K562 (cell line): ENCODE measurements around the gene PRDM16. TPM values are rescaled to one million over a fixed set of nuclear protein-coding genes. Genes with fewer than 3 reads are reported as not detected.

Source experiments
- ATAC-seq: fragments of 200-7000 bp; cut with Tn5 transposase; 3 replicates; pipeline ENCODE4 v1.9.1; 2020; ENCODE audit warnings: moderate library complexity
- BruUV-seq: library from RNA; stranded (reverse); fragments of 400-500 nt; replicated peaks from 2 replicates; lab custom pipeline; 2021; lab: Mats Ljungman, UMichigan
- CTCF ChIA-PET: fragments of 300-600 bp; formaldehyde crosslinking; extraction: SDS; loops from one replicate; lab custom pipeline; 2021; ENCODE audit warnings: low intra/inter-chr PET ratio; lab: Yijun Ruan, JAX
- POLR2A ChIA-PET: fragments of 300-600, 350-650 bp; sonication (Branson Sonifier 250); formaldehyde crosslinking; extraction: SDS; loops from one replicate; lab custom pipeline; 2021; ENCODE audit warnings: antibody characterized with exemption, inconsistent platforms; lab: Yijun Ruan, JAX
- DNase-seq, 4 experiments: peaks; one replicate each; pipeline versions ENCODE4 v3.0.0 to v3.0.0-alpha.2; 2011 to 2018; ENCODE audit warnings: low spot score in 3 of 4, mixed read lengths in 3 of 4; ENCODE audit errors: extremely low read depth in 1 of 4
- FAIRE-seq: peaks from 2 replicates; lab custom pipeline; 2011; peaks lifted over from hg19 to GRCh38; lab: Jason Lieb, UNC
- H2AFZ ChIP-seq: 2 replicates; pipeline ENCODE4 v1.6.0; 2011; ENCODE audit warnings: low read depth, low read length, control low read depth, inconsistent platforms
- H3K27ac ChIP-seq: fragments of 200-600 bp; 3 replicates; pipeline ENCODE4 v1.8.0; 2011; ENCODE audit warnings: low read depth, mild to moderate bottlenecking, control low read depth, inconsistent platforms, low read length, moderate library complexity, mixed read lengths; ENCODE audit errors: extremely low read depth
- H3K27me3 ChIP-seq, 2 experiments: fragments of 300-600 bp in 1 of 2; 2 replicates in 1 of 2; 3 replicates in 1 of 2; pipeline versions ENCODE4 v1.6.0 to v1.8.0; 2011; ENCODE audit warnings: inconsistent platforms in 2 of 2, low read length in 2 of 2, mild to moderate bottlenecking in 1 of 2, mixed read lengths in 1 of 2, moderate library complexity in 1 of 2; ENCODE audit not compliant: control insufficient read depth in 2 of 2, insufficient read depth in 2 of 2
- H3K36me3 ChIP-seq: fragments of 300-600 bp; 3 replicates; pipeline ENCODE4 v1.8.0; 2011; ENCODE audit warnings: mild to moderate bottlenecking, low read length, inconsistent platforms; ENCODE audit not compliant: control insufficient read depth, insufficient read depth
- H3K4me1 ChIP-seq, 2 experiments: fragments of 200-600 bp in 1 of 2; replicated peaks in 1 of 2; 2 replicates in 1 of 2; 3 replicates in 1 of 2; pipeline versions ENCODE4 v1.5.1 to v1.8.0; 2011; ENCODE audit warnings: inconsistent platforms in 2 of 2, low read length in 2 of 2, mild to moderate bottlenecking in 1 of 2, mixed read lengths in 1 of 2, moderate library complexity in 1 of 2; ENCODE audit not compliant: control insufficient read depth in 2 of 2, insufficient read depth in 2 of 2
- H3K4me2 ChIP-seq: 2 replicates; pipeline ENCODE4 v1.6.1; 2011; ENCODE audit warnings: low read length, control low read depth, inconsistent platforms, mixed read lengths; ENCODE audit not compliant: insufficient read depth
- H3K4me3 ChIP-seq: fragments of 200-600 bp; sonication (generic), shearing (Covaris generic); 2 replicates; pipeline ENCODE4 v1.5.1; 2016; ENCODE audit warnings: control low read depth, inconsistent platforms
- H3K79me2 ChIP-seq: fragments of 200-600 bp; 3 replicates; pipeline ENCODE4 v1.8.0; 2011; ENCODE audit warnings: low read length, inconsistent platforms; ENCODE audit not compliant: control insufficient read depth, insufficient read depth
- H3K9ac ChIP-seq, 2 experiments: 2 replicates each; pipeline versions ENCODE4 v1.6.0 to v1.6.1; 2011; ENCODE audit warnings: low read depth in 2 of 2, low read length in 2 of 2, control low read depth in 1 of 2, inconsistent platforms in 1 of 2, mild to moderate bottlenecking in 1 of 2, mixed read lengths in 1 of 2; ENCODE audit not compliant: insufficient read depth in 1 of 2
- H3K9me1 ChIP-seq: one replicate; pipeline ENCODE4 v1.6.0; 2011; ENCODE audit warnings: inconsistent platforms, mild to moderate bottlenecking, low read length, moderate library complexity; ENCODE audit not compliant: control insufficient read depth, insufficient read depth
- H3K9me3 ChIP-seq: replicated peaks from 2 replicates; pipeline ENCODE4 v1.5.1; 2011; ENCODE audit warnings: low read depth, low read length, inconsistent platforms; ENCODE audit not compliant: control insufficient read depth, insufficient read depth
- H4K20me1 ChIP-seq: replicated peaks from 2 replicates; pipeline ENCODE4 v1.6.1; 2011; ENCODE audit warnings: low read length, inconsistent platforms, mixed read lengths; ENCODE audit not compliant: control insufficient read depth, insufficient read depth
- CBX3 ChIP-seq, 2 experiments: IDR thresholded peaks; 1 replicate in 1 of 2; 2 replicates in 1 of 2; pipeline ENCODE4 v1.6.1; 2012; ENCODE audit warnings: inconsistent platforms in 2 of 2, low read length in 2 of 2, borderline replicate concordance in 1 of 2, control low read depth in 1 of 2
- CTBP1 ChIP-seq: fragments of 450-650 bp; IDR thresholded peaks from 2 replicates; pipeline ENCODE4 v1.6.1; 2016; ENCODE audit warnings: borderline replicate concordance
- ELF1 ChIP-seq: fragments of 200-800 bp; sonication (Bioruptor generic); IDR thresholded peaks from 2 replicates; pipeline ENCODE4 v1.6.1; 2016; ENCODE audit warnings: missing genetic modification characterization, missing compliant biosample characterization
- GMEB1 ChIP-seq: fragments of 250-450 bp; sonication (Bioruptor Pico); IDR thresholded peaks from 2 replicates; pipeline ENCODE4 v1.4.0; 2020; ENCODE audit warnings: mild to moderate bottlenecking
- GTF2F1 ChIP-seq: IDR thresholded peaks from 2 replicates; pipeline ENCODE4 v1.6.1; 2011; ENCODE audit warnings: low read depth, low read length, improper control_type of control experiment
- KAT7 ChIP-seq: sonication (generic); formaldehyde crosslinking; IDR thresholded peaks from 2 replicates; pipeline ENCODE4 v1.8.0; 2022; ENCODE audit warnings: missing genetic modification reagents, mild to moderate bottlenecking, borderline replicate concordance
- KDM5B ChIP-seq: fragments of 200-600 bp; sonication (generic); IDR thresholded peaks from 2 replicates; pipeline ENCODE4 v1.6.1; 2012; ENCODE audit warnings: low read depth, mild to moderate bottlenecking, moderate library complexity, low read length, control low read depth, inconsistent platforms; ENCODE audit not compliant: insufficient replicate concordance
- MCM7 ChIP-seq, 2 experiments: fragments of 450-650 bp; IDR thresholded peaks; 2 replicates each; pipeline ENCODE4 v1.6.1; 2016 to 2018
- MIER1 ChIP-seq: fragments of 450-650 bp; IDR thresholded peaks from 2 replicates; pipeline ENCODE4 v1.6.1; 2016; ENCODE audit warnings: antibody characterized with exemption, mild to moderate bottlenecking, low read depth
- TFAP4 ChIP-seq: sonication (generic); formaldehyde crosslinking; IDR thresholded peaks from 2 replicates; pipeline ENCODE4 v1.8.0; 2022; ENCODE audit warnings: missing genetic modification reagents, mild to moderate bottlenecking, moderate library complexity, borderline replicate concordance
- THRAP3 ChIP-seq: fragments of 450-650 bp; IDR thresholded peaks from 2 replicates; pipeline ENCODE4 v1.6.1; 2016; ENCODE audit warnings: mild to moderate bottlenecking, inconsistent platforms, borderline replicate concordance
- ZNF224 ChIP-seq: sonication (generic); formaldehyde crosslinking; IDR thresholded peaks from 2 replicates; pipeline ENCODE4 v1.8.0; 2022; ENCODE audit warnings: mild to moderate bottlenecking, missing genetic modification reagents
- ZNF23 ChIP-seq: fragments of 250-450 bp; sonication (Bioruptor Pico); IDR thresholded peaks from 2 replicates; pipeline ENCODE4 v1.4.0; 2020; ENCODE audit warnings: mild to moderate bottlenecking
- ZNF3 ChIP-seq: fragments of 250-450 bp; sonication (Bioruptor Pico); IDR thresholded peaks from 2 replicates; pipeline ENCODE4 v1.5.0; 2021; ENCODE audit warnings: mild to moderate bottlenecking, moderate library complexity
- ZNF707 ChIP-seq: fragments of 250-450 bp; sonication (Bioruptor Pico); conservative IDR thresholded peaks from 2 replicates; pipeline ENCODE4 v1.8.0; 2022; ENCODE audit warnings: inconsistent platforms, mild to moderate bottlenecking, moderate library complexity
- ZNF76 ChIP-seq: fragments of 250-450 bp; sonication (Bioruptor Pico); IDR thresholded peaks from 2 replicates; pipeline ENCODE4 v1.4.0; 2020; ENCODE audit warnings: mild to moderate bottlenecking, moderate library complexity, borderline replicate concordance
- WGBS: fragments of 100-300 bp; shearing (Covaris generic); methylation state at CpG from one replicate; pipeline ENCODE4 v1.1.6; 2016; ENCODE audit warnings: low coverage, mixed read lengths; ENCODE audit not compliant: insufficient coverage; ENCODE audit errors: missing lambda C conversion rate; 5-methylcytosine and 5-hydroxymethylcytosine counted together
- in situ Hi-C: fragments of 300-500 bp; cut with MboI; formaldehyde crosslinking; loops from 4 replicates; pipeline ENCODE4 v1.15.0; 2018; ENCODE audit warnings: inconsistent platforms, mixed read lengths
- intact Hi-C: fragments of 100-400 bp; cut with micrococcal nuclease; formaldehyde crosslinking; loops from 2 replicates; pipeline ENCODE4 v1.14.2; 2022
- polyA plus RNA-seq, 8 experiments: library from polyadenylated mRNA; depleted of rRNA in 4 of 8; stranded (reverse) in 5 of 8; unstranded in 3 of 8; fragments of >200 nt; fragmentation: Nextera tagmentation in 2 of 8; fragmentation: Illumina TruSeq in 1 of 8; extraction: Ambion mirVana in 2 of 8; extraction: Trizol in 1 of 8; gene quantifications; 2 replicates each; pipeline versions ENCODE4 v1.2.1 to v1.2.3, GENCODE V29; 2011 to 2014; ENCODE audit warnings: inconsistent platforms in 1 of 8, missing spikeins in 1 of 8
- total RNA-seq, 7 experiments: library from RNA; depleted of rRNA in 6 of 7; stranded (reverse); fragments of >200 nt in 6 of 7; fragmentation: Illumina TruSeq in 2 of 7; extraction: Trizol in 2 of 7; gene quantifications; 2 replicates each; pipeline versions ENCODE4 v1.2.1 to v1.2.3, GENCODE V29; 2011 to 2021; ENCODE audit warnings: low replicate concordance in 1 of 7
- TF ChIP-seq, protein P1 (sequence below), 2 experiments: fragments of 200-800 bp in 1 of 2; sonication (Bioruptor generic) in 1 of 2; sonication (generic) in 1 of 2; formaldehyde crosslinking in 1 of 2; IDR thresholded peaks in 1 of 2; conservative IDR thresholded peaks in 1 of 2; 2 replicates each; pipeline versions ENCODE4 v1.5.0 to v1.6.1; 2016 to 2020; ENCODE audit warnings: missing compliant biosample characterization in 1 of 2, missing genetic modification characterization in 1 of 2, missing genetic modification reagents in 1 of 2
- TF ChIP-seq, protein P2 (sequence below): fragments of 250-450 bp; sonication (Bioruptor Pico); IDR thresholded peaks from 2 replicates; pipeline ENCODE4 v1.5.0; 2020; ENCODE audit warnings: mild to moderate bottlenecking

PRDM16 gene
- total and polyA plus RNA-seq, 9 of the 15 experiments (the other 6 are each of a cell fraction or from before 2014, with no cell fraction given): 0.10 to 0.27 TPM; not detected in 7

GRCh38 chr1:3049905-3050304 is 19.1 kb upstream of the PRDM16 start:
- intact Hi-C loops: no loop called here
- ChIA-PET CTCF (no interaction called here), POLR2A (no interaction called here)
- no peaks in the 10 kb centered on the region for H3K9me3 ChIP-seq
- H3K9me1 ChIP-seq: no peaks in the 10 kb centered on the region
- peaks cover 0 to 9% of the 10 kb centered on the region in 2 experiments; a peak in 1 of 5 replicates for H3K27me3 ChIP-seq
- no peaks in the 10 kb centered on the region for H3K79me2 ChIP-seq
- ATAC-seq (no peak), DNase-seq (no peak), FAIRE-seq (no peak)
- no peaks in the 10 kb centered on the region for H4K20me1 ChIP-seq
- H3K9ac ChIP-seq: no peak overlapping the region
- H3K36me3 ChIP-seq: no peaks in the 10 kb centered on the region
- H3K4me2 ChIP-seq: no peak overlapping the region
- in situ Hi-C loops: no loop called here
- WGBS: 4% methylated on average over 2 of the region's 2 CpGs
- no peak overlapping the region for H3K4me3 ChIP-seq
- no peaks in the 10 kb centered on the region for H3K4me1 ChIP-seq
- no peak overlapping the region for H2AFZ ChIP-seq
- BruUV-seq: no TSS peak
- no peak overlapping the region for H3K27ac ChIP-seq
- TF ChIP-seq ZNF3 (CRISPR knock-in tag) (no peak), CTBP1 (no peak), ZNF224 (no peak), GMEB1 (CRISPR knock-in tag) (no peak), ZNF76 (CRISPR knock-in tag) (no peak), CBX3 (IDR thresholded peaks at IDR 0.05; ENCODE audit: borderline replicate concordance in 1 of 2, low read length in 2 of 2) (no peak), TFAP4 (CRISPR knock-in tag) (no peak), MCM7 (IDR thresholded peaks at IDR 0.05) (no peak), ZNF707 (CRISPR knock-in tag) (no peak), ZNF23 (CRISPR knock-in tag) (no peak), KDM5B (no peak), THRAP3 (no peak), GTF2F1 (no peak), KAT7 (CRISPR knock-in tag) (no peak), ELF1 (tag) (no peak), MIER1 (no peak)
- TF ChIP-seq, protein P1, sequence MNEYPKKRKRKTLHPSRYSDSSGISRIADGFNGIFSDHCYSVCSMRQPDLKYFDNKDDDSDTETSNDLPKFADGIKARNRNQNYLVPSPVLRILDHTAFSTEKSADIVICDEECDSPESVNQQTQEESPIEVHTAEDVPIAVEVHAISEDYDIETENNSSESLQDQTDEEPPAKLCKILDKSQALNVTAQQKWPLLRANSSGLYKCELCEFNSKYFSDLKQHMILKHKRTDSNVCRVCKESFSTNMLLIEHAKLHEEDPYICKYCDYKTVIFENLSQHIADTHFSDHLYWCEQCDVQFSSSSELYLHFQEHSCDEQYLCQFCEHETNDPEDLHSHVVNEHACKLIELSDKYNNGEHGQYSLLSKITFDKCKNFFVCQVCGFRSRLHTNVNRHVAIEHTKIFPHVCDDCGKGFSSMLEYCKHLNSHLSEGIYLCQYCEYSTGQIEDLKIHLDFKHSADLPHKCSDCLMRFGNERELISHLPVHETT (CRISPR knock-in tag; conservative IDR thresholded peaks at IDR 0.05 in 1 of 2, IDR thresholded peaks at IDR 0.05 in 1 of 2): no peak
- TF ChIP-seq, protein P2, sequence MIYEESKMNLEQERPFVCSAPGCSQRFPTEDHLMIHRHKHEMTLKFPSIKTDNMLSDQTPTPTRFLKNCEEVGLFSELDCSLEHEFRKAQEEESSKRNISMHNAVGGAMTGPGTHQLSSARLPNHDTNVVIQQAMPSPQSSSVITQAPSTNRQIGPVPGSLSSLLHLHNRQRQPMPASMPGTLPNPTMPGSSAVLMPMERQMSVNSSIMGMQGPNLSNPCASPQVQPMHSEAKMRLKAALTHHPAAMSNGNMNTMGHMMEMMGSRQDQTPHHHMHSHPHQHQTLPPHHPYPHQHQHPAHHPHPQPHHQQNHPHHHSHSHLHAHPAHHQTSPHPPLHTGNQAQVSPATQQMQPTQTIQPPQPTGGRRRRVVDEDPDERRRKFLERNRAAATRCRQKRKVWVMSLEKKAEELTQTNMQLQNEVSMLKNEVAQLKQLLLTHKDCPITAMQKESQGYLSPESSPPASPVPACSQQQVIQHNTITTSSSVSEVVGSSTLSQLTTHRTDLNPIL (CRISPR knock-in tag): no peak
